Neural progenitor cell (in vitro differentiated cells): ENCODE data around the gene ABCC1. TPM values are rescaled to one million over a fixed set of nuclear protein-coding genes. Genes with fewer than 3 reads are reported as not detected.
"Not testable (repeated sequence)": the region's sequence is repeated elsewhere in the genome, so short reads cannot be mapped to it uniquely, and the experiment has no call there.

ENCODE experiments used
- DNase-seq: peaks from one replicate; pipeline ENCODE4 v3.0.0-alpha.2; 2016; ENCODE audit warnings: low spot score
- H2AFZ ChIP-seq: fragments of 200-600 bp; sonication (generic); replicated peaks from 2 replicates; pipeline ENCODE4 v1.6.1; 2016; ENCODE audit warnings: antibody characterized with exemption
- H3F3A ChIP-seq: fragments of 200-600 bp; sonication (generic); 2 replicates; pipeline ENCODE4 v1.6.1; 2016; ENCODE audit warnings: antibody characterized with exemption, low read depth
- H3K27ac ChIP-seq: fragments of 200-600 bp; sonication (generic); 2 replicates; pipeline ENCODE4 v1.5.1; 2016; ENCODE audit warnings: mild to moderate bottlenecking
- H3K27me3 ChIP-seq: fragments of 200-600 bp; sonication (generic); 2 replicates; pipeline ENCODE4 v1.6.1; 2016; ENCODE audit warnings: mild to moderate bottlenecking, moderate library complexity
- H3K36me3 ChIP-seq: fragments of 200-600 bp; sonication (generic); 2 replicates; pipeline ENCODE4 v1.5.1; 2016
- H3K4me1 ChIP-seq: fragments of 200-600 bp; sonication (generic); 2 replicates; pipeline ENCODE4 v1.6.1; 2016; ENCODE audit warnings: mixed run types
- H3K4me2 ChIP-seq: fragments of 200-600 bp; sonication (generic); 2 replicates; pipeline ENCODE4 v1.6.1; 2016
- H3K4me3 ChIP-seq: fragments of 200-600 bp; sonication (generic); 2 replicates; pipeline ENCODE4 v1.5.1; 2016
- H3K79me2 ChIP-seq: fragments of 200-600 bp; sonication (generic); 2 replicates; pipeline ENCODE4 v1.6.1; 2016; ENCODE audit warnings: low read depth
- H3K9ac ChIP-seq: fragments of 200-600 bp; sonication (generic); 2 replicates; pipeline ENCODE4 v1.6.1; 2016
- H3K9me3 ChIP-seq: fragments of 200-600 bp; sonication (generic); 2 replicates; pipeline ENCODE4 v1.5.1; 2016; ENCODE audit warnings: low read depth
- H4K20me1 ChIP-seq: fragments of 200-600 bp; sonication (generic); 2 replicates; pipeline ENCODE4 v1.6.1; 2016; ENCODE audit warnings: low read depth
- H3K27ac Mint-ChIP-seq: 3 replicates; pipeline ENCODE4 v1.8.0; 2021; ENCODE audit warnings: mixed read lengths
- H3K27me3 Mint-ChIP-seq: 2 replicates; pipeline ENCODE4 v1.8.0; 2022; ENCODE audit warnings: low read depth, mild to moderate bottlenecking, inconsistent platforms, moderate library complexity, mixed read lengths; ENCODE audit not compliant: insufficient read depth
- H3K36me3 Mint-ChIP-seq: 3 replicates; pipeline ENCODE4 v1.8.0; 2021; ENCODE audit warnings: mixed read lengths
- H3K4me1 Mint-ChIP-seq: 3 replicates; pipeline ENCODE4 v1.8.0; 2021; ENCODE audit warnings: mixed read lengths
- H3K4me3 Mint-ChIP-seq: 3 replicates; pipeline ENCODE4 v1.8.0; 2021; ENCODE audit warnings: mild to moderate bottlenecking, moderate library complexity, mixed read lengths
- H3K9me3 Mint-ChIP-seq: 3 replicates; pipeline ENCODE4 v1.8.0; 2020; ENCODE audit warnings: mixed read lengths
- EZH2 ChIP-seq: fragments of 200-600 bp; sonication (generic); IDR thresholded peaks from 2 replicates; pipeline ENCODE4 v1.6.1; 2017; ENCODE audit warnings: antibody characterized with exemption, mild to moderate bottlenecking, moderate library complexity
- EZH2phosphoT487 ChIP-seq: fragments of 200-600 bp; sonication (generic); IDR thresholded peaks from 2 replicates; pipeline ENCODE4 v1.6.1; 2017; ENCODE audit warnings: antibody characterized with exemption
- total RNA-seq: library from RNA; depleted of rRNA; stranded (reverse); fragments of >200 nt; gene quantifications from 2 replicates; pipeline ENCODE4 v1.2.3, GENCODE V29; 2015; ENCODE audit warnings: low replicate concordance
- TF ChIP-seq, protein P1 (sequence below): fragments of 200-600 bp; sonication (generic); IDR thresholded peaks from 2 replicates; pipeline ENCODE4 v1.5.1; 2017; ENCODE audit warnings: antibody characterized with exemption, mild to moderate bottlenecking

ABCC1 gene
- total RNA-seq, 1 donor from 2014 or later, result 17.5 TPM

DNA sequence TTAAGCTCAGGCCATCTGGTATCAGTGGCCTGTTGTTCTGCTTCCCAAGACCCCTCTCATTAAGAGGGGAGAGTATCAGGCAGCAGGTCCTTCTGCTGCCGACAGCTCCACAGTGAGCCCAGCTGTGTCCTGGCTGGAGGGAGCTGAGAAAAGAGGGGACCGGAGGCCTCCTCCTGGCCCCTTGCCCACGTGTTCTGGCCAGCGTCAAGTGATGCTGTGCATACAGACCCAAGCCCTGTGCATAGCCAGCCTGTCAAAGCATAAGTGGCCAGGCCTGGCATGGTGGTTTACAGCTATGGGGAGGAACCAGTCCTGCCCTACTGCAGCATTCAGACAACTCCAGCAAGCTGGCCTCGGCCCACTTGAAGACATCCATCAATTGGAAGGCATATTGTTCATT, 225.9 kb downstream of the ABCC1 start:
- H3K4me2 ChIP-seq, result no peak overlapping the region
- H3F3A ChIP-seq, result no peaks in the 10 kb centered on the region
- no peaks in the 10 kb centered on the region for H3K4me1 ChIP-seq
- no peaks in the 10 kb centered on the region for H3K36me3 ChIP-seq
- H4K20me1 ChIP-seq, result no peaks in the 10 kb centered on the region
- Mint-ChIP-seq H3K27ac (no peak overlapping the region), H3K27me3 (peaks cover 3% of the 10 kb centered on the region), H3K4me1 (no peaks in the 10 kb centered on the region), H3K9me3 (peaks cover 2% of the 10 kb centered on the region), H3K4me3 (no peak overlapping the region), H3K36me3 (no peaks in the 10 kb centered on the region)
- no peaks in the 10 kb centered on the region for H3K9me3 ChIP-seq
- TF ChIP-seq, protein P1, sequence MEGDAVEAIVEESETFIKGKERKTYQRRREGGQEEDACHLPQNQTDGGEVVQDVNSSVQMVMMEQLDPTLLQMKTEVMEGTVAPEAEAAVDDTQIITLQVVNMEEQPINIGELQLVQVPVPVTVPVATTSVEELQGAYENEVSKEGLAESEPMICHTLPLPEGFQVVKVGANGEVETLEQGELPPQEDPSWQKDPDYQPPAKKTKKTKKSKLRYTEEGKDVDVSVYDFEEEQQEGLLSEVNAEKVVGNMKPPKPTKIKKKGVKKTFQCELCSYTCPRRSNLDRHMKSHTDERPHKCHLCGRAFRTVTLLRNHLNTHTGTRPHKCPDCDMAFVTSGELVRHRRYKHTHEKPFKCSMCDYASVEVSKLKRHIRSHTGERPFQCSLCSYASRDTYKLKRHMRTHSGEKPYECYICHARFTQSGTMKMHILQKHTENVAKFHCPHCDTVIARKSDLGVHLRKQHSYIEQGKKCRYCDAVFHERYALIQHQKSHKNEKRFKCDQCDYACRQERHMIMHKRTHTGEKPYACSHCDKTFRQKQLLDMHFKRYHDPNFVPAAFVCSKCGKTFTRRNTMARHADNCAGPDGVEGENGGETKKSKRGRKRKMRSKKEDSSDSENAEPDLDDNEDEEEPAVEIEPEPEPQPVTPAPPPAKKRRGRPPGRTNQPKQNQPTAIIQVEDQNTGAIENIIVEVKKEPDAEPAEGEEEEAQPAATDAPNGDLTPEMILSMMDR, result no peak
- TF ChIP-seq EZH2, result no peak
- no peak for TF ChIP-seq EZH2phosphoT487
- H3K4me3 ChIP-seq, result no peak overlapping the region
- no peak overlapping the region for H3K9ac ChIP-seq
- H2AFZ ChIP-seq, result no peak overlapping the region
- no peak for DNase-seq
- no peaks in the 10 kb centered on the region for H3K27me3 ChIP-seq
- H3K27ac ChIP-seq, result no peak overlapping the region
- H3K79me2 ChIP-seq, result no peaks in the 10 kb centered on the region

DNA sequence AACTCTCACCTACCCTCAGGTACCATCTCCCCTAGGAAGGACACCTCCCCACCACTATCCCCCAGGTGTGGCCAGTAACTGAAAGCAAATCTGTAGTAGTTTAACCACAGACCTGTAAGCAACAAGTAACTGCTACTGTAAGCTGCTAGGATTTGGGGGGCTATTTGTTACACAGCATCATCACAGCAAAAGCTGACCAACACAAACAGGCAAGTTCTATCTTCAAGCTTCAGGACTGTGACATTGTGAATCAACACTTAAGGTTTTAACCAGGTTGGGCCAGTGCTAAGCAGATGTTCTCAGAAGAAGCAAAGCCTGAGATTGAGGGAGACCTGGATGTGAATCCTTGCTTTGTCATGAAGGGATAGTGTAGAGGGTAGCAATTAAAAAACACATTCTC, 226.9 kb downstream of the ABCC1 start:
- Mint-ChIP-seq H3K4me3 (no peak overlapping the region), H3K4me1 (no peaks in the 10 kb centered on the region), H3K27me3 (peaks cover 3% of the 10 kb centered on the region), H3K27ac (no peak overlapping the region), H3K36me3 (no peaks in the 10 kb centered on the region), H3K9me3 (peaks cover 2% of the 10 kb centered on the region)
- Histone ChIP-seq H3K36me3 (no peaks in the 10 kb centered on the region), H3K4me3 (no peak overlapping the region), H3K9me3 (no peaks in the 10 kb centered on the region), H3K27me3 (no peaks in the 10 kb centered on the region), H3F3A (no peaks in the 10 kb centered on the region), H3K4me1 (no peaks in the 10 kb centered on the region), H4K20me1 (no peaks in the 10 kb centered on the region), H3K4me2 (no peak overlapping the region), H2AFZ (no peak overlapping the region), H3K9ac (no peak overlapping the region), H3K79me2 (no peaks in the 10 kb centered on the region), H3K27ac (no peak overlapping the region)
- TF ChIP-seq, protein P1, result no peak
- TF ChIP-seq EZH2 (no peak), EZH2phosphoT487 (no peak)
- DNase-seq, result no peak

DNA sequence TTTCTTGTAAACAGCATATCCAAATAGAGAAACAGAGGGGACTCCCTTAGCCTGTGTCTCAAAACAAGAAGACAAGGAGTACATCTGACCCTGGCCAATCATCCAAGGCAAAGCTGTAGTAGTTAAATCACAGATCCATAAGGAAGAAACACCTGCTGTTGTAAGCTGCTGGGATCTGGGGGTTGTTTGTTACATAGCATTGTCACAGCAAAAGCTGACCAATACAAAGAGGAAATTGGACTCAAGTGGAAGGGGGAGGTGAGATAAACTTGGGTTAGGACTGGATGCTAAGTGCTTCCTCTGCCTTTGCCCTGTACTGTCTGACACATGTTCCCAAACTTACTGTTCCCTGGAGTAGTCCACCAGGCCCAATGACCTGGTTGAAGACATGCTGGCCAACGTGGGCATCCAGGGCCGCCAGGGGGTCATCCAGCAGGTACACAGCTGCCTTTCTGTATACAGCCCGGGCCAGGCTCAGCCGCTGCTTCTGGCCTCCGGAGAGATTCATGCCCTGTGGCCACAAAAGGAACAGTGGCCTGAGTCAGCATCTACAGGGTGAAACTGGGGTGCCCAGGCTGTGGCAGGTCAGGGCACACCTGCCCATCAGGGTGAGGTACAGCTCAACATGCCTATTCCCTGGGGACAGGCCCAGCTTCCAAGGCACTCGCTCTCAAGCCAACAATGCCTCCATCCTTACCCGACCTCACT, 229.2 kb downstream of the ABCC1 start:
- H3K4me1 ChIP-seq, result no peaks in the 10 kb centered on the region
- no peak overlapping the region for H3K27ac ChIP-seq
- no peak for DNase-seq
- no peak overlapping the region for H3K4me3 Mint-ChIP-seq
- H2AFZ ChIP-seq, result no peak overlapping the region
- no peaks in the 10 kb centered on the region for H3K36me3 ChIP-seq
- H3K4me2 ChIP-seq, result no peak overlapping the region
- no peak overlapping the region for H3K4me3 ChIP-seq
- no peaks in the 10 kb centered on the region for H3K79me2 ChIP-seq
- H3K27me3 ChIP-seq, result no peaks in the 10 kb centered on the region
- peaks cover 2% of the 10 kb centered on the region for H3K9me3 Mint-ChIP-seq
- no peaks in the 10 kb centered on the region for H3K36me3 Mint-ChIP-seq
- TF ChIP-seq EZH2phosphoT487 (no peak), EZH2 (no peak)
- TF ChIP-seq, protein P1, result no peak
- no peaks in the 10 kb centered on the region for H3K9me3 ChIP-seq
- peaks cover 6% of the 10 kb centered on the region for H3K4me1 Mint-ChIP-seq
- no peaks in the 10 kb centered on the region for H4K20me1 ChIP-seq
- H3F3A ChIP-seq, result no peaks in the 10 kb centered on the region
- H3K27me3 Mint-ChIP-seq, result peaks cover 3% of the 10 kb centered on the region
- H3K27ac Mint-ChIP-seq, result no peak overlapping the region
- H3K9ac ChIP-seq, result no peak overlapping the region

DNA sequence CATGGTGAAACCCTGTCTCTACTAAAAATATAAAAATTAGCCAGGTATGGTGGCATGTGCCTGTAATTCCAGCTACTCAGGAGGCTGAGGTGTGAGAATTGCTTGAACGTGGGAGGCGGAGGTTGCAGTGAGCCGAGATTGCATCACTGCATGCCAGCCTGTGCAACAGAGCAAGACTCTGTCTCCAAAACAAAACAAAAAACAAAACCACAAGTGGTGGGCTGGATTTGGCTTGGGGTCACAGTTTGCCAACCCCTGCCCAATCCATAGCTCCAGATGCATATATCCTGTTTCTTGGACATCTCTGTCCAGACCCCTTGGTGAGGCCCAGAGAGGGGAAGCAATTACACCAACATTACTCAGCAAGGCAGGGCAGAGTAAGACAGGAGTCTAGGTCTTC, 232.3 kb downstream of the ABCC1 start:
- not testable (repeated sequence) for DNase-seq, H3K9me3 Mint-ChIP-seq, H3K27ac ChIP-seq, H3K4me3 Mint-ChIP-seq, H3K36me3 Mint-ChIP-seq, H3K79me2 ChIP-seq, H3K4me3 ChIP-seq, H3K4me1 Mint-ChIP-seq, H3K36me3 ChIP-seq, H3K9ac ChIP-seq, H4K20me1 ChIP-seq, H3K9me3 ChIP-seq, H3K4me2 ChIP-seq, H3K27ac Mint-ChIP-seq, H3K27me3 ChIP-seq, H3K4me1 ChIP-seq, H2AFZ ChIP-seq, H3K27me3 Mint-ChIP-seq, H3F3A ChIP-seq
